Stimulated activated CD4-positive, alpha-beta T cell treated with anti-CD3 and anti-CD28 coated beads, Interleukin-12 subunit alpha, Interleukin-12 subunit beta, amount 100 ng/mL, for 48 hours (primary cell): ENCODE data around the gene C1R.
A peak's percentile ranks its signal among the peaks of the same experiment; 100 is the strongest.

Experiments used
- DNase-seq, 3 donors: peaks; one replicate each; pipeline ENCODE4 v3.0.0-alpha.2; 2020; ENCODE audit warnings: low read depth in 2 of 3, low spot score in 1 of 3

The C1R gene

DNA sequence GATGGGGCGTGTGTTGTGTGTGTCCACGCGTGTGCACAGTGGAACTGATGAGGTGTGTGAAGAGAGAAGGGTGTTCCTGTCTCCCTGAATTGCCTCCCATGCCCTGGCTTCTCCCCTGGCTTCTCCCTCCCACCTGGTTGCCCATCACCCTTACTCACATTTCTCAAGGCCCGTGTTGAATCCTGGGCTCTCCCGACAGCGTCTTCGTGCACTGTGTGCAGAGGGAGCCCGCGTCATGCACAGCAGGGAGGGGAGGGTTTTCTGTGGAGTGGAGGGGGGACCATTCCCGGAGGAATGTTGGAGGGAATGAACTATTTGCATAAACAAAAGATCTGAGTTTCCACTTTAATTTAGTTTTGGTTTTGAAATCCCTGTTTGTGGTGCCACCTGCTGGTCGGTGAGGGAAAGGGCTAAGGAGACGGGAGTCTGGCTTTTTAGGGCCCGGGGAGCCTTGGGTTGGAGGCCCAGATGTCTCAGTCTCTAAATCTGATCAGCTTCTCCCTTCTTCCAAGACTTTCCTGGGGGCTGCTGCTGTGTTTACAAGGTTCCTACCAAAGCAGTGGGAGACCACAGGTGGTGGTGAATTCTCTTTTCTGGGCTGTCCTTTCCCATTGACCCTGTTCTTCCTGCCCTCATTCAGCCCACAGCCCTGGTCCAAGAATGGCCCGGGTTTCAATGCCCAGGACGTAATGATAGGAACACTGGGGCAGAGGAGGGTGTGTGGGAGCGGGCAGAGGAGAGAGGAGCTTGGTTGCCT is at the start of gene C1R:
Gene C1R, minus strand, starts transcription at position 217 of the 757 bp plus-strand sequence. Its CDS starts 57 bp downstream, at position 160.
- DNase-seq: peak; percentile 45 to 72 (median 52)

- DNase-seq: no peak
Observed at GRCh38 chr12:7141351-7142005, 49.2 kb upstream of the C1R start.

GRCh38 chr12:7139200-7139599 is 47.0 kb upstream of the C1R start:
- no peak for DNase-seq

- DNase-seq: no peak
Observed at GRCh38 chr12:7137908-7138307, 45.7 kb upstream of the C1R start.

DNA sequence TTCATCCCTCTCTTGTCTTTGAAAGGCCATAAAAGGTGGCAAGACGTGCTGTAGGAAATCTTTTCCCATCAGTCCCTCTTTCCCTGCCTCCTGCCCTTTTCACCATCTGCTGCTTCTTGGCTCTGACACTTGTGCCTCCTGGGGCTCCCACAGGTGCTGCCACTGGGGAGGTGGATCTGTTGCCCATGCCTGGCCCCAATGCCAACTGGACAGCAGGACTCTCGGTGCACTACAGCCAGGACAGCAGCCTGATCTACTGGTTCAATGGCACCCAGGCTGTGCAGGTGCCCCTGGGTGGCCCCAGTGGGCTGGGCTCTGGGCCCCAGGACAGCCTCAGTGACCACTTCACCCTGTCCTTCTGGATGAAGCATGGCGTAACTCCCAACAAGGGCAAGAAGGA is 44.4 kb upstream of the C1R start:
- DNase-seq: no peak

DNA sequence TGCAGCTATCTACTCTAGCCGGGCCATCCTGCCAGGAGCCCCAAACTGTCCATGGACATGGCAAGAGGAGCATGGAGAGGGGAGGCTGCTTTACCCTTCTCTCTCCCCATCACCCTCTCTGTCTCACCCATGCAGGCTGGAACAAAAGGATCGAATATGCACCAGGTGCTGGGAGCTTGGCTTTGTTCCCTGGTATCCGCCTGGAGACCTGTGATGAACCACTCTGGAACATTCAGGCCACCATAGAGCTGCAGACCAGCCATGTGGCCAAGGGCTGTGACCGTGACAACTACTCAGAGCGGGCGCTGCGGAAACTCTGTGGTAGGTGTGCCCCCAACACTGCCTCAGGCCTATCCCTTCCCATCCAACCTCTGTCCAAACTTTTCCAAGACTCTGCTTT is 43.8 kb upstream of the C1R start:
- no peak for DNase-seq

GRCh38 chr12:7134396-7135166 is 42.3 kb upstream of the C1R start:
- no peak for DNase-seq

GRCh38 chr12:7131502-7131866 is 39.2 kb upstream of the C1R start:
- no peak for DNase-seq

GRCh38 chr12:7130701-7131501 is 38.7 kb upstream of the C1R start:
- peak in 2 of 3 donors; percentile 30 to 51 for DNase-seq

GRCh38 chr12:7129872-7130691 is 37.8 kb upstream of the C1R start, which contains the start of gene CLSTN3:
Gene CLSTN3 (plus strand): TSS chr12:7130371. CDS start chr12:7130649, 278 bp downstream.
- peak; percentile 68 to 73 (median 72) for DNase-seq

DNA sequence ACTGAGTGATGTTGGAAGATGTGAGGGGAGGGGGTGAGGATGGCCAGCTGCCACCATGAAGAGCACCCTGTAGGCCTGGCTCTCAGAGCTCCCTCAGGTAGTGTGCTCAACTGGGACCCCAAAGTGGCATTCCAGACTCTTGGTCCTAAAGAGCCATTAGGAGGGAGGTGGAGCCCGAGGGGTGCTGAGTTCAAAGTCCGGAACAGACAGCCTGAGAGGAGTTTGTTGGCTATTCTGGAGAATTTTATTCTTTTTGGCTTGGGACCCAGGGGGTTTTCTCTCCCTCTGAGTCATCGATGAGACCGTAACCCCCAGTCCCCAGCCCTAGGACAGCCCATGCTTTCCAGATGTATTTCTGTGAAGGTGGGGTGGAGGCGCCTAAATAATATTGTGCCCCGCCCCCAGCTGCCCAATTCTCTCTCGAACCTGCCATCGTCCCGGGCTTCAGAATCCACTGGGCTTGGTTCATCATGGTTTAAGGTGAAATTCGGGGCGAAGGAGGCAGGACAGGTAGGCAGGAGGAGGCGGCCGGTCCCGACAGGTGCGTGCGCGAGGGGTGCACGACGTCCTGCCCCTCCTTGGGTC is 37.1 kb upstream of the C1R start:
- peak in 1 of 3 donors; percentile 2 for DNase-seq

DNA sequence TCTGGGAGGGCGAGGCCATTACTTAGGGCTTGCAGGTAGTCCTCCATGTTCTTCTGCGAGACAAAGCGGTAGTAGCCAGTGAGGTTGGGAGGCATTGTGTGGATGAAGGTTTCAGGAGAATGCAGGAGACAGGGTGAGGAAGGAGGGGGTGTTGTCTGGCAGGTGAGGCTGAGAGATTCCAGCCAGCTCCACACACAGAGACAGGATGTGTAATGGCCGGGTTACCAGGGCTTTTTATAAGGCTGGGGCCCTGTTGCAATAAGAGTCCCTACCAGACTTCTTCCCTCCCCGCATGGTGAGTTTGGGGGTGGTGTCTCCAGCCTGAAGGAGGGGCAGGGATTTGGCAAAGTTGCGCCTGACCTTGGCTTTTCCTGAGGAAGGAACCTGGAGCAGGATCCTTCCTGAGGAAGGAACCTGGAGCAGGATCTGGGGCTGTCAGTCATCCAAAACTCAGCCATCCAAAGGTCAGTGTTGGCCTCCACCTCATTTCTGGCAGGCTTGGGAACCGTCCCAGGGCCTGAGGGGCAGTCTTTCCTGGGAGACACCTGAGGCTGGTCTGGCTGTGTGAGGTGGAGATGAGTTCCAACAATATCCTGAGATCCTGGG is 36.5 kb upstream of the C1R start, which contains the start of gene RBP5:
Gene RBP5, minus strand, starts transcription at position 209 of the 606 bp plus-strand sequence. Its CDS starts 114 bp downstream, at position 95.
- no peak for DNase-seq

DNA sequence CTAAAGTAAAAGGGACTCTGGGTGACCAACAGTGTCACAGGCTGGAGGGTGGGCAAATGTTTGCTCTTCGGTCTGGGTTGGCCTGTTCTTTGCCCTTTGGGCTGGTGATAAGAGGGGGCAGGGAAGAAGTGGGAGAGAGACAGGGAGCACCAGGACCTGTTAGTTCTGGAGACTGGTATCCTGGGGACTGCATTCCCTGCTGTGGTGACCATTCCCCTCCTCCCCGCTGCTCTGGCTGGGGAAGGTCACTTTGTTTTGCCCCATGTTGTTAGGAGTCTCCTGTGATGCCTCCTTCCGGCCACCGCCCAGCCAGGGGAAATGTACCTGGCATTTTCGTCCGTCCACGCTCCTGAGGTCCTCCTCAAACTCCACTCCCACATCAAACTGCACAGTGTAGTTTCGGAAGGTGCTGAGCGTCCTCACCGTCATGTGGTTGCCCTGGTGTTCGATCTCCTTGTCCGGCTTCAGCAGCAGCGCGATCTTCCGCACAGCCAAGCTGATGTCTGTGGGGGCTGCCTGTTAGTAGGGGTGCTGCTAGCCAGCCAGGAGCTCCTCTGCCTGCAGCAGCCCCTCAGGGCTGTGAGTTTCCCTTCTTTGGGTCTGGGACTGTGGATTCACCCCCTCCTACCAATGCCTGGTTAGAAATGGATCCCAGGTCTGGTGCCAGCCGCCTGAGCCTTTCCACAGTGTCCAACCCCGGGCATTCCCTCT is 35.8 kb upstream of the C1R start:
- no peak for DNase-seq

DNA sequence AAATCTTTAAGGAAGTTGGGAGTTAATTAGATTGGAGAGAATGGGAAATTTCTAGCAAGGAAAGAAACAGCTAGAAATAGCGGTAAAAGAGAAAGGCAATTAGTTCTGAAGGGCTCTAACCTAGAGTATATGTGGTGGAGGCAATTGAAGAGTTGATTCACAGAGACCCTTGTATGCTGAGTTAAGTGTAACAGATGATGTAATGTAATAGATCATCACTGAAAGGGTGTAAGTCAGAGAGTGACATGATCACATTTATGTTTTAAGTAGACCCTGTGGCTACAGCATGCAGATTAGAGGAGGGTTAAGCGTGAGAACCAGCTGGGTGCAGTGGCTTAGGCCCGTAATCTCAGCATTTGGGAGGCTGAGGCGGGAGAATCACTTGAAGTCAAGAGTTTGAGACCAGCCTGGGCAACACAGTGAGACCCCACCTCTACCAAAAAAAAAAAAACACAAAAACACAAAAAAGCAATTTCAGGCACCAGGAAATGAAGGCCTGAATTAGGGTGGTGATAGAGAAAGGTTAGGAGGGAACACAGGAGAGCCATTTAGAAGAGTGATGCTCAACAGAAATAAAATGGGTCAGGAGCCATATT is 33.5 kb upstream of the C1R start:
- no peak for DNase-seq

GRCh38 chr12:7123806-7124522 is 31.7 kb upstream of the C1R start:
- no peak for DNase-seq

DNA sequence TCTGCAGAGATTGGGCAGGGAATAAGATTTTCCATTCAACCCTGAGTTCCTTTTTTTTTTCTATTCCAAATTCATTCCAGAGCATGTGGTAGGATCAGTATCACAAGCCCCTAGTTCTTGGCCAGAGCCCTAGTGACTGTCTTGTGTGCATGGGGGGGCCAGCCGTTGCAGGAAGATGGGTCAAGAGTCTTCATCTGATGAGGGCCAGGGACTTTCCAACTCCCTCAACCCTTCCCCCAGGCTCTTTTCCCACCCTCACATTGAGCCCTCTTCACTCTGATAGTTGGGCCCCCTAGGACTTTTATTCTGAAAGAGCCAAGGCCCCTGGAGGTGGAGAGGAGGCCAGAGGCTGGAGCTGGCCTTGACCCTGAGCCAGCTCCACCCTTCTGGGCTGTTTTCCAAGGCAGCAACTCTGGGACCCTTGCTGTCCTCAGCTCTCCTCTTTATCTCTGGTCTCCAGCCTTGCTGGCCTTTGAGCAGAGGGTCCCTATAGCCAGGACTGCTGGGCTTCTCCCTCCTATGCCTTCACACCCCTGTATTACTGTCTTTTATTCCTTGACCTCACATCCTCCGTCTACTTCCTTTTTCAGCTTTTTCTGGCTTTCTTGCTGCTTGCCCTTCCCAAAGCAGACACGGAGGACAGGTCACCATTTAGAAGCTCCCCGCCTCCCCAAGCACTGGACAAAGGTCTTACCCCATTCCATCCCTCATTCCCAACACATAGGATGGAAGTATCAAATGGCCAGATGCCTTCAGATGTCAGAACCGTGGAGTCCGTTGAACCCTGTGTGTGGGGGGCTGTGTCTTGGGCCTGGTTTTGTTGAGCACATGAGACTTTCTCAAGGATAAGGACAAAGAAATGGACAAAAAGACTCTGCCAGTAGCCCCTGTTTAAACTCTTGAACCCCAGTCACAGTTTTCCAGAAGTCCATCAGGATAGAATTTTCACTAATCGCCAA is 30.8 kb upstream of the C1R start:
- DNase-seq: no peak
